HepG2 (cell line): Measurements from ENCODE around the gene ARAP3.

Source experiments
- ARHGAP35 ChIP-seq: sonication (generic); formaldehyde crosslinking; IDR thresholded peaks from 2 replicates; pipeline ENCODE4 v1.9.0; 2022; ENCODE audit warnings: mild to moderate bottlenecking, inconsistent platforms, moderate library complexity, missing genetic modification reagents, borderline replicate concordance
- HIVEP1 ChIP-seq: sonication (generic); formaldehyde crosslinking; IDR thresholded peaks from 2 replicates; pipeline ENCODE4 v1.4.0; 2020; ENCODE audit warnings: mild to moderate bottlenecking, missing genetic modification reagents
- POLR2AphosphoS5 ChIP-seq: IDR thresholded peaks from 2 replicates; pipeline ENCODE4 v1.6.1; 2012; ENCODE audit warnings: low read depth, low read length

DNA sequence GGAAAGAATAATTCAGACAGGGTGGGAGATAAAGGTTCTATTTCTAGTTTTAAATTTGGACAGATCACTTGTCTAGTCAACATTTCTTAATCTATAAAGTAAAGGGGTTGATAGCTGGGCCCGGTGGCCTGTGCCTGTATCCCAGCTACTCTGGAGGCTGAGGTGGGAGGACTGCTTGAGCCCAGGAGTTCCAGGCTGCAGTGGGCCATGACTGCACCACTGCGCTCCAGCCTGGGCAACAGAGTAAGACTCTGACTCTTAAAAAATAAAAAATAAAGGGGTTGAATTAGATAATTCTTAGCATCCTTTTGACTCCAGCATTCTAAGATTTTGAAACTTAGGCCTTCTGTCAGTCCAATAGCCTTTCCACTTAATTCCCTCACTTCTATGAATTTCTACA lies 74.0 kb downstream of the ARAP3 start:
- TF ChIP-seq HIVEP1 (no peak), POLR2AphosphoS5 (no peak), ARHGAP35 (CRISPR knock-in tag) (no peak)
